HepG2 (cell line): ENCODE data around the gene SPN. TPM values are rescaled to one million over a fixed set of nuclear protein-coding genes. Genes with fewer than 3 reads are reported as not detected.
A peak's percentile ranks its signal among the peaks of the same experiment; 100 is the strongest.

Experiments
- BCLAF1 ChIP-seq: fragments of 450-650 bp; IDR thresholded peaks from 2 replicates; pipeline ENCODE4 v1.6.1; 2017; ENCODE audit warnings: mild to moderate bottlenecking
- DPF2 ChIP-seq: sonication (generic); formaldehyde crosslinking; IDR thresholded peaks from 2 replicates; pipeline ENCODE4 v1.4.0; 2020; ENCODE audit warnings: mild to moderate bottlenecking, low read depth, missing genetic modification reagents, borderline replicate concordance
- FIP1L1 ChIP-seq: fragments of 200-400 bp; formaldehyde crosslinking; IDR thresholded peaks from 2 replicates; pipeline ENCODE4 v1.6.1; 2018; ENCODE audit warnings: low read depth, mild to moderate bottlenecking, low read length, moderate library complexity, borderline replicate concordance; ENCODE audit not compliant: insufficient read depth
- HOMEZ ChIP-seq: IDR thresholded peaks from 2 replicates; pipeline ENCODE4 v1.6.1; 2016; ENCODE audit warnings: low read depth
- HOXA5 ChIP-seq: sonication (generic); formaldehyde crosslinking; IDR thresholded peaks from 2 replicates; pipeline ENCODE4 v1.4.0; 2020; ENCODE audit warnings: missing genetic modification reagents
- IKZF5 ChIP-seq: IDR thresholded peaks from 2 replicates; pipeline ENCODE4 v1.6.1; 2018; ENCODE audit warnings: missing genetic modification reagents, mild to moderate bottlenecking, missing compliant biosample characterization
- KMT2A ChIP-seq: sonication (generic); formaldehyde crosslinking; IDR thresholded peaks from 2 replicates; pipeline ENCODE4 v1.4.0; 2020; ENCODE audit warnings: missing genetic modification reagents
- MAZ ChIP-seq, 2 experiments: sonication (generic) in 1 of 2; formaldehyde crosslinking in 1 of 2; IDR thresholded peaks; 2 replicates each; pipeline versions ENCODE4 v1.5.0 to v1.6.1; 2012 to 2020; ENCODE audit warnings: low read depth in 2 of 2, mild to moderate bottlenecking in 2 of 2, borderline replicate concordance in 1 of 2, improper control_type of control experiment in 1 of 2, low read length in 1 of 2, missing genetic modification reagents in 1 of 2, moderate library complexity in 1 of 2
- MED1 ChIP-seq: sonication (generic); formaldehyde crosslinking; IDR thresholded peaks from 2 replicates; pipeline ENCODE4 v1.4.0; 2020; ENCODE audit warnings: missing genetic modification reagents
- MIER2 ChIP-seq: IDR thresholded peaks from 2 replicates; pipeline ENCODE4 v1.6.1; 2016; ENCODE audit warnings: missing biosample characterization, missing genetic modification reagents
- RFX1 ChIP-seq: fragments of 450-650 bp; IDR thresholded peaks from 2 replicates; pipeline ENCODE4 v1.6.1; 2017
- USF2 ChIP-seq, 2 experiments: sonication (generic) in 1 of 2; formaldehyde crosslinking in 1 of 2; IDR thresholded peaks; 2 replicates each; pipeline versions ENCODE4 v1.5.1 to v1.6.1; 2011 to 2020; ENCODE audit warnings: borderline replicate concordance in 1 of 2, low read depth in 1 of 2, low read length in 1 of 2, mild to moderate bottlenecking in 1 of 2, missing genetic modification reagents in 1 of 2, moderate library complexity in 1 of 2
- ZBTB37 ChIP-seq: sonication (generic); formaldehyde crosslinking; IDR thresholded peaks from 2 replicates; pipeline ENCODE4 v1.4.0; 2020; ENCODE audit warnings: mild to moderate bottlenecking, missing genetic modification reagents
- ZNF3 ChIP-seq: IDR thresholded peaks from 2 replicates; pipeline ENCODE4 v1.7.0; 2017; ENCODE audit warnings: inconsistent platforms
- ZNF768 ChIP-seq: sonication (generic); formaldehyde crosslinking; IDR thresholded peaks from 2 replicates; pipeline ENCODE4 v1.4.0; 2020; ENCODE audit warnings: missing genetic modification reagents
- ZNF770 ChIP-seq: sonication (generic); formaldehyde crosslinking; IDR thresholded peaks from 2 replicates; pipeline ENCODE4 v1.5.0; 2020; ENCODE audit warnings: mild to moderate bottlenecking, missing genetic modification reagents
- polyA plus RNA-seq, 8 experiments: library from polyadenylated mRNA; depleted of rRNA in 3 of 8; stranded (reverse) in 7 of 8; unstranded in 1 of 8; fragments of >200 nt; fragmentation: Illumina TruSeq in 4 of 8; extraction: Trizol in 4 of 8; gene quantifications; 2 replicates each; pipeline versions ENCODE4 v1.2.1 to v1.2.3, GENCODE V29; 2011 to 2016; ENCODE audit warnings: low read depth in 4 of 8, missing spikeins in 1 of 8, mixed read lengths in 1 of 8; ENCODE audit not compliant: insufficient read depth in 1 of 8
- total RNA-seq, 5 experiments: library from RNA; depleted of rRNA; stranded (reverse); fragments of >200 nt; fragmentation: Illumina TruSeq; extraction: Trizol; gene quantifications; 2 replicates each; pipeline ENCODE4 v1.2.3, GENCODE V29; 2016; ENCODE audit warnings: low read depth in 1 of 5

SPN gene
- total and polyA plus RNA-seq, 2 of the 13 experiments (the other 11 are each of a cell fraction or from before 2014, with no cell fraction given): 0.22 to 1.6 TPM

- peak; percentile 99 for TF ChIP-seq ZNF770
- TF ChIP-seq BCLAF1: no peak
- no peak for TF ChIP-seq MIER2
- TF ChIP-seq DPF2 (CRISPR knock-in tag): no peak
- no peak for TF ChIP-seq ZBTB37 (CRISPR knock-in tag)
- no peak for TF ChIP-seq USF2 (IDR thresholded peaks at IDR 0.05; ENCODE audit: low read depth, low read length)
- no peak for TF ChIP-seq USF2 (CRISPR knock-in tag; IDR thresholded peaks at IDR 0.05; ENCODE audit: borderline replicate concordance)
- 0 out of 2 replicates have a peak, but pooled peaks have one; percentile 15 for TF ChIP-seq HOMEZ
- no peak for TF ChIP-seq KMT2A (CRISPR knock-in tag)
- TF ChIP-seq HOXA5 (CRISPR knock-in tag): no peak
- no peak for TF ChIP-seq RFX1
- no peak for TF ChIP-seq FIP1L1
- no peak for TF ChIP-seq MAZ (IDR thresholded peaks at IDR 0.05; ENCODE audit: borderline replicate concordance, low read depth, low read length)
- TF ChIP-seq MAZ (CRISPR knock-in tag; IDR thresholded peaks at IDR 0.05; ENCODE audit: low read depth): no peak
- 0 out of 2 replicates have a peak, but pooled peaks have one; percentile 71 for TF ChIP-seq ZNF3 (CRISPR knock-in tag)
- no peak for TF ChIP-seq ZNF768 (CRISPR knock-in tag)
- TF ChIP-seq IKZF5 (CRISPR knock-in tag): 0 out of 2 replicates have a peak, but pooled peaks have one; percentile 19
- TF ChIP-seq MED1 (CRISPR knock-in tag): 0 out of 2 replicates have a peak, but pooled peaks have one; percentile 15
These were observed 24.7 kb downstream of the SPN start (continued) for GRCh38 chr16:29687755-29688154.
